Measurements from ENCODE around the gene TNFRSF18.
"Not testable (repeated sequence)": the region's sequence is repeated elsewhere in the genome, so short reads cannot be mapped to it uniquely, and the experiment has no call there.

Gene TNFRSF18

GRCh38 chr1:1178794-1179331 is 27.5 kb downstream of the TNFRSF18 start:
- Mint-ChIP-seq H3K4me3 (no peak overlapping the region), H3K27ac (no peak overlapping the region), H3K9me3 (no peaks in the 10 kb centered on the region), H3K36me3 (ENCODE audit: low read depth) (no peaks in the 10 kb centered on the region), H3K4me1 (ENCODE audit: low read depth) (no peaks in the 10 kb centered on the region), H3K27me3 (ENCODE audit: low read depth) (peaks cover 7% of the 10 kb centered on the region)
- no peak for DNase-seq (ENCODE audit: low spot score)

- Mint-ChIP-seq H3K9me3 (no peaks in the 10 kb centered on the region), H3K27me3 (ENCODE audit: low read depth) (peaks cover 7% of the 10 kb centered on the region), H3K27ac (no peak overlapping the region)
These were observed 28.8 kb downstream of the TNFRSF18 start for GRCh38 chr1:1177452-1178206.

GRCh38 chr1:1176931-1177330 is 29.5 kb downstream of the TNFRSF18 start:
- no peaks in the 10 kb centered on the region for H3K36me3 Mint-ChIP-seq (ENCODE audit: low read depth)
- H3K27ac Mint-ChIP-seq: peak overlapping the region; percentile 21
- no peak for DNase-seq (ENCODE audit: low spot score)

More at GRCh38 chr1:1177452-1178206, 28.8 kb downstream of the TNFRSF18 start:
- DNase-seq (ENCODE audit: low spot score): no peak
- Mint-ChIP-seq H3K4me3 (no peak overlapping the region), H3K36me3 (ENCODE audit: low read depth) (no peaks in the 10 kb centered on the region), H3K4me1 (ENCODE audit: low read depth) (no peaks in the 10 kb centered on the region)

GRCh38 chr1:1176063-1176761 is 30.2 kb downstream of the TNFRSF18 start:
- H3K9me3 Mint-ChIP-seq; H3K36me3 Mint-ChIP-seq (ENCODE audit: low read depth); DNase-seq (ENCODE audit: low spot score); H3K4me3 Mint-ChIP-seq; H3K4me1 Mint-ChIP-seq (ENCODE audit: low read depth); H3K27ac Mint-ChIP-seq: not testable (repeated sequence)
- H3K27me3 Mint-ChIP-seq (ENCODE audit: low read depth): peaks cover 13% of the 10 kb centered on the region

More at GRCh38 chr1:1176931-1177330, 29.5 kb downstream of the TNFRSF18 start:
- H3K27me3 Mint-ChIP-seq (ENCODE audit: low read depth): peaks cover 12% of the 10 kb centered on the region
- H3K9me3 Mint-ChIP-seq: no peaks in the 10 kb centered on the region
- H3K4me1 Mint-ChIP-seq (ENCODE audit: low read depth): no peaks in the 10 kb centered on the region
- no peak overlapping the region for H3K4me3 Mint-ChIP-seq

GRCh38 chr1:1175221-1176062 is 30.9 kb downstream of the TNFRSF18 start:
- no peak for DNase-seq (ENCODE audit: low spot score)
- Mint-ChIP-seq H3K27ac (no peak overlapping the region), H3K27me3 (ENCODE audit: low read depth) (peaks cover 13% of the 10 kb centered on the region), H3K4me1 (ENCODE audit: low read depth) (no peaks in the 10 kb centered on the region), H3K4me3 (no peak overlapping the region), H3K9me3 (no peaks in the 10 kb centered on the region), H3K36me3 (ENCODE audit: low read depth) (no peaks in the 10 kb centered on the region)

GRCh38 chr1:1173793-1174415 is 32.5 kb downstream of the TNFRSF18 start, which contains the start of gene TTLL10:
Gene TTLL10, plus strand, starts transcription at chr1:1173880. Its CDS starts 5,336 bp downstream, at chr1:1179216.
- DNase-seq (ENCODE audit: low spot score): no peak

GRCh38 chr1:1173061-1173792 is 33.2 kb downstream of the TNFRSF18 start:
- H3K36me3 Mint-ChIP-seq (ENCODE audit: low read depth): no peaks in the 10 kb centered on the region
- DNase-seq (ENCODE audit: low spot score): no peak
- no peak overlapping the region for H3K4me3 Mint-ChIP-seq
- H3K9me3 Mint-ChIP-seq: no peaks in the 10 kb centered on the region
- peaks cover 16% of the 10 kb centered on the region for H3K27me3 Mint-ChIP-seq (ENCODE audit: low read depth)
- H3K4me1 Mint-ChIP-seq (ENCODE audit: low read depth): peaks cover 4% of the 10 kb centered on the region
- H3K27ac Mint-ChIP-seq: no peak overlapping the region

More at GRCh38 chr1:1173793-1174415, 32.5 kb downstream of the TNFRSF18 start, which contains the start of gene TTLL10:
- H3K27me3 Mint-ChIP-seq (ENCODE audit: low read depth): peaks cover 16% of the 10 kb centered on the region
- no peaks in the 10 kb centered on the region for H3K36me3 Mint-ChIP-seq (ENCODE audit: low read depth)
- H3K27ac Mint-ChIP-seq: no peak within 1 kb of the TSS
- peaks cover 4% of the 10 kb centered on the region for H3K4me1 Mint-ChIP-seq (ENCODE audit: low read depth)
- H3K9me3 Mint-ChIP-seq: no peaks in the 10 kb centered on the region
- H3K4me3 Mint-ChIP-seq: no peak within 1 kb of the TSS

- DNase-seq (ENCODE audit: low spot score): no peak
- peaks cover 4% of the 10 kb centered on the region for H3K4me1 Mint-ChIP-seq (ENCODE audit: low read depth)
- H3K4me3 Mint-ChIP-seq: no peak overlapping the region
These were observed 34.6 kb downstream of the TNFRSF18 start for GRCh38 chr1:1171546-1172340.

GRCh38 chr1:1171161-1171545 is 35.2 kb downstream of the TNFRSF18 start:
- DNase-seq (ENCODE audit: low spot score): no peak
- Mint-ChIP-seq H3K4me3 (no peak overlapping the region), H3K36me3 (ENCODE audit: low read depth) (no peaks in the 10 kb centered on the region), H3K9me3 (no peaks in the 10 kb centered on the region), H3K27ac (no peak overlapping the region), H3K27me3 (ENCODE audit: low read depth) (peaks cover 11% of the 10 kb centered on the region), H3K4me1 (ENCODE audit: low read depth) (peaks cover 4% of the 10 kb centered on the region)

More at GRCh38 chr1:1171546-1172340, 34.6 kb downstream of the TNFRSF18 start:
- peak overlapping the region; percentile 55 for H3K27ac Mint-ChIP-seq
- no peaks in the 10 kb centered on the region for H3K9me3 Mint-ChIP-seq
- no peaks in the 10 kb centered on the region for H3K36me3 Mint-ChIP-seq (ENCODE audit: low read depth)
- H3K27me3 Mint-ChIP-seq (ENCODE audit: low read depth): peaks cover 12% of the 10 kb centered on the region

GRCh38 chr1:1170215-1171091 is 35.9 kb downstream of the TNFRSF18 start:
- H3K4me1 Mint-ChIP-seq (ENCODE audit: low read depth): peaks cover 4% of the 10 kb centered on the region
- no peaks in the 10 kb centered on the region for H3K9me3 Mint-ChIP-seq
- peaks cover 11% of the 10 kb centered on the region for H3K27me3 Mint-ChIP-seq (ENCODE audit: low read depth)
- H3K27ac Mint-ChIP-seq: no peak overlapping the region
- H3K36me3 Mint-ChIP-seq (ENCODE audit: low read depth): no peaks in the 10 kb centered on the region
- no peak overlapping the region for H3K4me3 Mint-ChIP-seq
- no peak for DNase-seq (ENCODE audit: low spot score)

GRCh38 chr1:1169429-1170214 is 36.8 kb downstream of the TNFRSF18 start:
- Mint-ChIP-seq H3K36me3 (ENCODE audit: low read depth) (no peaks in the 10 kb centered on the region), H3K9me3 (no peaks in the 10 kb centered on the region), H3K4me1 (ENCODE audit: low read depth) (peaks cover 4% of the 10 kb centered on the region), H3K27ac (no peak overlapping the region), H3K27me3 (ENCODE audit: low read depth) (peaks cover 11% of the 10 kb centered on the region), H3K4me3 (no peak overlapping the region)
- DNase-seq (ENCODE audit: low spot score): no peak
